ENCODE measurements around the gene GRM8.

GRM8 gene

DNA sequence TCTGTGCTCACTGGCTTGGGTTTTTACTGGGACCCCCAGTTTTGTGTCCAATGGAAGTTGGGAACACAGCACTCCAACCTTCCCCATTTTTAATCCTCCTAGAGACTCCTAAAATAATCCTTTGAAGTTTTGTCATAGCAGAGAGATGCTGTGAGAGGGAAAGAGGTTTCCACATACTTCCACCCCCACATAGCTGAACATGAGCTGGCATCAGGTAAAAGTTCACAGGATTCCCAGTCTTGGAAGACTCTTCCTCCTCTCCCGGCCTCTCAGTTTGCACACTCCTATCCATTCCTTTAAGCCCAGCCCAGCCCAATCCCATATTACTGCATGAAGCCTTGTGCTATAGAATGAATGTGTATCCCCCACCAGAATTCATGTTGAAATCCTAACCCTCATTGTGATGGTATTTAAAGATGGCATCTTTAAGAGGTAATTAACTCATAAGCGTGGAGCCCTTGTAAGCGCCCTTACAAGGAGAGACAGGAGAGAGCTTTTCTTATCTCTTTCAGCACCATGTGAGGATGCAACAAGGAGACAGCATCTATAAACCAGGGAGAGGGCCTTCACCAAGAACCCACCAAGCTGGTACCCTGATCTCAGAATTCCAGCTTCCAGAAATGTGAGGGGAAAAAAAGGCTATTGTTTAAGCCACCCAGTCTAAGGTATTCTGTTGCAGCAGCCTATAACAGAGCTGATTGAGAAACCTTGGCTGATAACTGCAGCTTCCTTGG, 22.4 kb downstream of the GRM8 start:
- no peak for DNase-seq (ENCODE audit: low spot score)

DNA sequence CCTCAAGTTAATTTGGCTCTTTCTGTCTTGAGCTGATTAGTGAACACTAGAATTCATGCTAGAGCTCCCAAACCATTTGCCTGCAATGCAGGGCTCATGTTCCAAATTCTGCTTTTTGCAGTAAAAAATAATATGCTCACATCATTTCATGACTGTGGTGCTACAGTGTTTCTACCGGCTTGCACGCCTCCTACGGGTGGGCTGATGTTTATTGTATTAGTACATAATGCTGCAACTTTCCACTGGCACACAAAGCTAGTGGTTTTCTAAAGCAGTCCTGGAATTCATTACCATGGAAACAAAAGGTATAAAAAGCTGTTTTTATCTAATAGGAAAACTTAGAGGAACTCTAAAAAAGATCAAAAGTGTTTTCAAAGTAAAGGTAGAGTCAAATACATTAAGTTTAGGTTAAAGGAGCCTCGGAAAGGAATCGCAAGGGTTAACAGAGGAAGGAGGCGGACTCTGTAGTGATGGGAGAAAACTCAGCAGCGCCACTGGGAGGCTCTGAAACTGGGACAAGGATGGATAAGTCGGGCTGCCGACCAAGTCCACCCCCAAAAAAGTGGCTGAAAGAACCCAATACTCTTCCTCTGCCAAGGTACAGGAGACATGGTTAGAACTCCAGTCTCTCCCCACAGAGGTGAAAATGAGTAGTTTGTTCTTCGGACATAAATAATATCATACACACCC, 25.9 kb downstream of the GRM8 start:
- DNase-seq (ENCODE audit: low spot score) = no peak

DNA sequence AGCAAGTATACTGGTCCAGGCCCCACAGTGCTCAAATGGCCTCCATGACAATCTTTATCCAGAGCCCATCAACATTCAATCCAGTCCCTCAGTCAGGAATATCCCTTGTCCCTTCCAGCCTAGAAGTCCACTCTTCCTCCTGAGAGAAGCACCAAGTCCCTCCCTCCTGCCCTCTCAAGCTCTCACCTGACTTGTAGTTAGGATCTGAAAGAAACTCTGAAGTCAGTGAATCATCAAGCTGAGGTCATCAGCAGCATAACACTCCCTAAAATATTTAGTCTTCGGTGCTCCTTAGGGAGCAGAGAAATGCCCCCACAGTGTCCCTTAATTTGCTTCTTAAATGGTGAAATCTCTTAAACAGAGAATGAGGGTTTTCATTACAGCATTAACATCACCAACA, 31.0 kb downstream of the GRM8 start:
- no peak for DNase-seq (ENCODE audit: low spot score)

GRCh38 chr7:127214956-127215718, 37.6 kb downstream of the GRM8 start:
- DNase-seq (ENCODE audit: low spot score) = no peak

DNA sequence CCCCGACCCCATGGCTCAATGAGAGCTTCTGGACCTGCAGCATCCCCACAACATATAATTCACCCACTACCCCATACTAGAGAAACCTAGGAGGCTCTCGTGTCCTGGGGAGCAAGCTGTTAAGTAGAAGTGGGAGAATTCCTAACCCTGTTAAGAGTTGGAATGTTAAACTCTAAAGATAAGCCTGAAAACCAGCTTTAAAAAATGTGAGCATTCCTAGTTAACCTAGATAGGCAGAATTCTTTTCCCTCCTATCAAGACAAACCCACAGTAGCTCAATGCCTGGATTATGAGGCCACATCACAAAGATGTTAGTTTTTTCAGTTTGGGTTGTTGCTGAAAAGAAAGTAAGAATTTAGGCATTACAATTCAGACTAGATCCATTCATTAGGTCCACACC, 42.9 kb downstream of the GRM8 start:
- no peak for DNase-seq (ENCODE audit: low spot score)

- no peak for DNase-seq (ENCODE audit: low spot score)
Measured at GRCh38 chr7:127208860-127209259, 43.9 kb downstream of the GRM8 start.

GRCh38 chr7:127208351-127208750, 44.4 kb downstream of the GRM8 start:
- no peak for DNase-seq (ENCODE audit: low spot score)

DNA sequence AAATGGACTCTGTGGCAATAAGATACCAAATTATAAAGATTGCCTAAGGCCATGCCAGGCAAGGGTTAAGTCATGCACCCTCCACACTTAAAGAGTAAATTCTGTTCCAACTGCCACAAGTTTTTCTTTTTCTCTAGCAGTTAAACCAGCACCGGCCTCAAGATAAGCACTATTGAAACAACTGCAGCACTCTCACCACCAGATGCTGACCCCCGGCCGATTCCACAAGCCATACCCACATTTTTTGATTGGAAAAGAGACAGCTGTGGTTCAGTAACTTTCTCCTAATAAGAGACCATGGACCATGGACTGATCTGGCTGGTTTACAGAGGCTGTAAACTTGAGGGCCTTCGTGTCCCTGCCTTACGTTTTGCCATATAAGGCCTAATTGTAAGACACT, 44.9 kb downstream of the GRM8 start:
- no peak for DNase-seq (ENCODE audit: low spot score)

DNA sequence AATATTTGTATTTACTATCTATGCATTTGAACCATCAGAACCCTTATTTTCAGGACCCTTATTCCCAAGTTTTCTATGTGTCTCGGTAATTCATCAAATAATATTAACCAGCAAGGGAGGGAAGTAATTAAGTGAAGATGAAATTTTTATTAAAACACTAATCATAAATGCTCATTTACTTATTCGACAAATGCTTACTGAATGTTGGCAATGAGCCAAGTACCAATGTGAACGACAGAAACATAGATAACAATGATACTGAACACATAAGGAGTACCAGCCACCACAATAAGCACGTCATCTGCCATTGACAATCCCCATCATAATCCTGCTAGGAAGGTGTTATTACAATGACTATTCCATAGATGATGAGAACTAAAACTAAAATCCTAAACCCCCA, 45.5 kb downstream of the GRM8 start:
- DNase-seq (ENCODE audit: low spot score) = no peak

- no peak for DNase-seq (ENCODE audit: low spot score)
Measured at GRCh38 chr7:127194571-127194970, 58.2 kb downstream of the GRM8 start.

- no peak for DNase-seq (ENCODE audit: low spot score)
Measured at GRCh38 chr7:127189886-127190285, 62.9 kb downstream of the GRM8 start.

- DNase-seq (ENCODE audit: low spot score) = no peak
Measured at GRCh38 chr7:127189074-127189473, 63.7 kb downstream of the GRM8 start.

DNA sequence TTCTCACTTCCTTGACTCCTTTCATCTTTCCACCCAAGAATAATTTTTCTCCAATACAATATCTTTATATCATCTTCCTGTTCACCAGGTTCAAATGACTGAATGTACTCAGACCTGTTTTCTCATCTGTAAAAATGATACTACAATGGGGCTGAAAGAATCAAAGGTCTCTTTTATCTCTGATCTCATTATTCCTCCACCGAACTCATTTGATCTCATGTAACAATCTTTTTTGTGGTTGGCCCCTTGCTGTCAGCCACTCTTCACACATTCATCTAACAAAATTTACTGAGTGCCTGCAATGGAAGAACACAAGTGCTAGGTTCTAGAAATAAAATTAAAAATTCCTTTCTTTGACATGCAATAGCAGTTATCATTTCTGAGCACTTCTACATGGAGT, 65.0 kb downstream of the GRM8 start:
- no peak for DNase-seq (ENCODE audit: low spot score)

GRCh38 chr7:127186686-127187085, 66.1 kb downstream of the GRM8 start:
- DNase-seq (ENCODE audit: low spot score) = no peak

GRCh38 chr7:127177156-127177555, 75.6 kb downstream of the GRM8 start:
- DNase-seq (ENCODE audit: low spot score) = no peak

DNA sequence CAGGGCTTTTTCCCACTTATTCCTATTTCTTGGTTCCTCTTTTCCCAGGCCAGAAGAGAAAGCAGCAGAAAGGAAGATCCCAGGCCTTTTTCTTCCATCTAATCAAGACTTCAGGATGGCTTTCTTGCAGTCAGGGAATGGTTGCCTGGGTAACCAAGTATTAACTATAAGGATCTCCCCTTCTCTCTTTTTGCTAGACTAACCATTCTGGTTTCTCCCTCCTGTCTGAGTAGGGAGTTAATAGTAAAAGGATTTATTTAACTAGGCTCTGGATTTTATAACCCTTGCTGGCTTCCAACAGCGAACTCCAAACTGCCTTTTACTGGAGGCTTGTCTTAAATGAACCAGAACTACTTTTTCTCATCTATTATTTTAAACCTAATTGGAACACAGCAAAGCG, 90.4 kb downstream of the GRM8 start:
- no peak for DNase-seq (ENCODE audit: low spot score)

- DNase-seq (ENCODE audit: low spot score) = no peak
Measured at GRCh38 chr7:127158659-127159058, 94.1 kb downstream of the GRM8 start.

- no peak for DNase-seq (ENCODE audit: low spot score)
Measured at GRCh38 chr7:127154958-127155357, 97.8 kb downstream of the GRM8 start.

DNA sequence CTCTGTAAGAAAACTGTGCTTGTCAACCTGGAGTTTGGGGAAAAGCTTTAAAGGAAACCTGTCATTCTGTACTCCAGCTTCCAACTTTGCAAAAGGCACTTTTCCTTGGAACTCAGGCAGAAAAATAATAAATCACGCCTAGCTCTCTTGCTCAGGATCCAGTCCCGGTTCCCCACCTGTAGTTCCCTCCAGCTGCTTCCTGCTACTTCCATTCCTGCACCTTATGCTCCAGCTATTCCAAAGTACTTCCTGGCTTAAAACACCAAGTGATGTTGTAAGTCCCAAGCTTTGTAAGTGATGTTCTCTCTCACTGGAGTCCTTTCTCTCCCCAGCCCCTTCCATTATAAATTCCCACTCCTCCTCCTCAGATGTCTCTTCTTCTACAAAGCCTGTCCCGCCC, 98.6 kb downstream of the GRM8 start:
- DNase-seq (ENCODE audit: low spot score) = no peak

DNA sequence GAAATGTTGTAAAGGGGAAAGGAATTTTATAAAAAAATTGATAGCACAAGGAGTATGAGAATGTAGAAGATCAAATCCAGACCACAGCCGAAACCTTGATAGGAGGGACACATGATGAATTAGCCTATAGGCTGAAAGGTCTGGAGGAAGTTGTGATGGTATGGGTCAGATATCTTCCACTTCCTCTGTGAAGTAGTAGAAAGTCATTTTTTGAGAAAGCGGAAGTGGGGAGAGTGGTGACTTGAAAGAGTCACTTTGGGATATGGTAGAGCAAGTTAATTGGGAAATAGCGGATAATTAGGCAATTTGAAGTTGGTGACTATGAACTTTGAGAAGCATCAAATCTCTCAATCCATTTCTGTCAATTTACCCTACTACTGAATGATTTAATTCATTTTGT, 99.4 kb downstream of the GRM8 start:
- no peak for DNase-seq (ENCODE audit: low spot score)

DNA sequence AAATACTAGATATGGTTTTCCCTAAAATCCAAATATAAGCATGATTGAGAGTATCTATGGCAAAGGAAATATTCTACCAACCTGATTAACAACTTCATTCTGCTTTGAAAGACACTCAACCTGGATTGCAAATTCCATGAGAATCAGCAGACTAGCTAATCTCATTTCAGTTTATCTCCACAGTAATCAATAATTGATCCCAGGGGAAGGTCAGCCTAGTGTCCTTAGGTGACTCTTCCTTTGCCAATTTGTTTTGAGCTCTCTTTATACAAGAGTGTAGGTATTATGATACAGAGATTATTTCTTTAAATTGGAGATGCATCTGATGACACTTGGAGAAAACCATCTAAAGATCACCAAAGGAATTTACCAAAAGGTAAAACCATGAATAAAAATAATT, 100.3 kb downstream of the GRM8 start:
- no peak for DNase-seq (ENCODE audit: low spot score)

GRCh38 chr7:127151379-127151778, 101.4 kb downstream of the GRM8 start:
- DNase-seq (ENCODE audit: low spot score) = no peak

DNA sequence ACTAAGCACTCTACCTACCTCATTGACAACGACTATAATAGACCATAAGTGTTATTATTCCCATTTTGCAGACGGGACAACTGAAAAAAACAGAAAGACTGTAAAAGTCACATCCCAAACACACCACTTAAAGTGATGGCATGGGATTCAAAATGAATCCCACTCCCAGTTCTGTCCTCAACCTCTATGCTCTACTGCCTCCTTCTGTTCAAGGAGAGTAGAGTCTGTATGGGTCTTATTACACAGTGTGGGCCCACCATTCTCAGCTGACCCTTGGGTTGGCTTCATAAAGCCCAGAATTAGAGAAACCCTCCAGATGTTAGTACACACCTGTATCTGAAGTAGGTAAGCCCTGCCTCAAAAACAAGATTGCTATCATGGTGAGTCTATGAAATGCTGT, 102.2 kb downstream of the GRM8 start:
- DNase-seq (ENCODE audit: low spot score) = no peak
